Measurements from ENCODE around the gene TNFAIP8L2.

DNA sequence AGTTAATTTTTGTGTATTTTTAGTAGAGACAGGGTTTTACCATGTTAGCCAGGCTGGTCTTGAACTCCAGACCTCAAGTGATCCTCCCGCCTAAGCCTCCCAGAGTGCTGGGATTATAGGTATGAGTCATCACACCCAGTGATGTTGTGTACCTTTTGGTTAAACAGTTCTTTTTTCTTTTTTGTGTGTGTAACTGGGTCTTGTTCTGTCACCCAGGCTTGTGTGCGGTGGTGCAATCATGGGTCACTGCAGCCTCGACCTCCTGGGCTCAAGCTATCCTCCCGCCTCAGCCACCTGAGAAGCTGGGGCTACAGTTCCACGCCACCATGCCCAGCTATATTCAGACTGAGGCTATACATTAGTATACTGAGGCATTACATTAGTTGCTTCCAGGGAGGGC, 48.1 kb upstream of the TNFAIP8L2 start:
- TF ChIP-seq CTCF (conservative IDR thresholded peaks at IDR 0.05 in 1 of 2, IDR thresholded peaks at IDR 0.05 in 1 of 2; ENCODE audit: extremely low read depth in 1 of 2, insufficient read depth in 1 of 2, low read depth in 1 of 2, low read length in 2 of 2) (no peak), EZH2 (IDR thresholded peaks at IDR 0.05; ENCODE audit: borderline replicate concordance, low read length) (no peak)
